ENCODE results near the gene KLC1.

KLC1 gene

DNA sequence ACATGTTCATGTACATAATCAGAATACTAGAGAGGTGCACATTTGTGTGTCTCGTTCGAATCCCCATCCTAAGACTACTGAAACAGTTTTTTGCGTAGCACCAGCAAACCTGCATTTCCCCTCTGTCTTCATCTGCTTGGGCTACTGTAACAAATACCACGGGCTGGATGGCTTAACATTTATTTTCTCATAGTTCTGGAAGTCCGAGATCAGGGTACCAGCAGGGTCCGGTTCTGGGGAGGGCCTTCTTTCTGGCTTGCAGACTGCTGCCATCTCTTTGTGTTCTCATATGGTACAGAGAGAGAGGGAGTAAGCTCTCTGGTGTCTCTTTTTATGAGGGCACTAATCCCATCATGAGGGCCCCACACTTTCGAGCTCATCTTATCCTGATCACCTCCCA, 30.6 kb downstream of the KLC1 start:
- Histone ChIP-seq H4K91ac (ENCODE audit: low read depth, low read length, poor library complexity) (no peak overlapping the region), H3K4me2 (ENCODE audit: insufficient read depth, low read length, poor library complexity, severe bottlenecking) (no peak overlapping the region), H2AFZ (ENCODE audit: low read length) (no peak overlapping the region), H2AK5ac (ENCODE audit: low read depth, low read length) (no peak overlapping the region), H3K27ac (replicated peaks; ENCODE audit: low read length) (no peak overlapping the region), H3K27me3 (ENCODE audit: control insufficient read depth in 3 of 3, insufficient read depth in 3 of 3, low read depth in 1 of 3, low read length in 3 of 3) (no peaks in the 10 kb centered on the region), H3K9me3 (replicated peaks in 1 of 2; ENCODE audit: control insufficient read depth in 2 of 2, insufficient read depth in 1 of 2, low read depth in 1 of 2, low read length in 2 of 2) (no peaks in the 10 kb centered on the region), H2BK5ac (ENCODE audit: low read length) (no peak overlapping the region), H4K8ac (ENCODE audit: low read depth, low read length) (no peak overlapping the region), H3K4me1 (ENCODE audit: control insufficient read depth in 2 of 2, insufficient read depth in 1 of 2, low read depth in 1 of 2, low read length in 2 of 2) (no peaks in the 10 kb centered on the region), H3K18ac (ENCODE audit: low read length) (no peak overlapping the region), H3K23ac (ENCODE audit: low read depth, low read length, poor library complexity) (no peak overlapping the region), H3K4ac (ENCODE audit: low read length) (no peak overlapping the region), H2BK15ac (ENCODE audit: low read length) (no peak overlapping the region), H3K36me3 (replicated peaks in 1 of 2; ENCODE audit: control insufficient read depth in 2 of 2, insufficient read depth in 2 of 2, low read length in 2 of 2) (peaks cover 41 to 96% of the 10 kb centered on the region in 2 donors), H3K9ac (ENCODE audit: low read depth, low read length, poor library complexity) (no peak overlapping the region), H3K4me3 (ENCODE audit: low read length in 2 of 2) (no peak overlapping the region), H3K79me1 (ENCODE audit: low read depth, low read length) (no peaks in the 10 kb centered on the region), H2BK12ac (ENCODE audit: low read length) (no peak overlapping the region), H2BK120ac (ENCODE audit: low read depth, low read length) (no peak overlapping the region), H3K14ac (ENCODE audit: low read length) (no peak overlapping the region)
- DNase-seq (ENCODE audit: low spot score), result no peak
- no CpG with 5 or more reads among the region's 7 CpGs for WGBS, 2 donors (ENCODE audit: extremely low coverage in 2 of 2, insufficient read length in 2 of 2, insufficient replicate concordance in 1 of 2)

DNA sequence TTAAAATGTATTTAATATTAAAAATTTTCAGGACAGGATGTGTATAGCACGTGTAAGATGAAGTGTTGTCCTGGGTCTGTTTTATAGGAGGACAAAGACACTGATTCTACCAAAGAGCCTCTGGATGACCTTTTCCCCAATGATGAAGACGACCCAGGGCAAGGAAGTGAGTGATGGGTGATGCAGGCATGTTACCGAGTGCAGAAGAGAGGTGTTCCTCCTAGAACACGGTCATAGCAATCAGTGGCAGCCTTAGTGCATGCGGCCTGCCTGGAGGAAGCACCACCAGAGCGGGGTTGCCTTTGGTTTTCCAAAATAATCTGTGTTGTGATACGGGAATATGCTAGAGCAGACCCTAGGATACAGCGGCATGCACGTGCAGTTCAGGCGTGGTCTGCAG, 33.0 kb downstream of the KLC1 start:
- H3K23ac ChIP-seq (ENCODE audit: low read depth, low read length, poor library complexity), result no peak overlapping the region
- no peaks in the 10 kb centered on the region for H3K9me3 ChIP-seq (replicated peaks in 1 of 2; ENCODE audit: control insufficient read depth in 2 of 2, insufficient read depth in 1 of 2, low read depth in 1 of 2, low read length in 2 of 2)
- no peak overlapping the region for H4K8ac ChIP-seq (ENCODE audit: low read depth, low read length)
- no peak overlapping the region for H4K91ac ChIP-seq (ENCODE audit: low read depth, low read length, poor library complexity)
- H3K4me3 ChIP-seq (ENCODE audit: low read length in 2 of 2), result no peak overlapping the region
- no peak overlapping the region for H3K4me2 ChIP-seq (ENCODE audit: insufficient read depth, low read length, poor library complexity, severe bottlenecking)
- H2AK5ac ChIP-seq (ENCODE audit: low read depth, low read length), result no peak overlapping the region
- H3K79me1 ChIP-seq (ENCODE audit: low read depth, low read length), result no peaks in the 10 kb centered on the region
- WGBS, 2 donors (ENCODE audit: extremely low coverage in 2 of 2, insufficient read length in 2 of 2, insufficient replicate concordance in 1 of 2), result no CpG with 5 or more reads among the region's 10 CpGs
- no peak overlapping the region for H3K14ac ChIP-seq (ENCODE audit: low read length)
- no peak for DNase-seq (ENCODE audit: low spot score)
- H3K27ac ChIP-seq (replicated peaks; ENCODE audit: low read length), result no peak overlapping the region
- H2BK15ac ChIP-seq (ENCODE audit: low read length), result no peak overlapping the region
- H3K4ac ChIP-seq (ENCODE audit: low read length), result no peak overlapping the region
- H2BK5ac ChIP-seq (ENCODE audit: low read length), result no peak overlapping the region
- H3K4me1 ChIP-seq (ENCODE audit: control insufficient read depth in 2 of 2, insufficient read depth in 1 of 2, low read depth in 1 of 2, low read length in 2 of 2), result no peaks in the 10 kb centered on the region
- no peak overlapping the region for H3K18ac ChIP-seq (ENCODE audit: low read length)
- H3K27me3 ChIP-seq (ENCODE audit: control insufficient read depth in 3 of 3, insufficient read depth in 3 of 3, low read depth in 1 of 3, low read length in 3 of 3), result no peaks in the 10 kb centered on the region
- H2AFZ ChIP-seq (ENCODE audit: low read length), result no peak overlapping the region
- no peak overlapping the region for H3K9ac ChIP-seq (ENCODE audit: low read depth, low read length, poor library complexity)
- peaks cover 32 to 92% of the 10 kb centered on the region in 2 donors for H3K36me3 ChIP-seq (replicated peaks in 1 of 2; ENCODE audit: control insufficient read depth in 2 of 2, insufficient read depth in 2 of 2, low read length in 2 of 2)
- H2BK120ac ChIP-seq (ENCODE audit: low read depth, low read length), result no peak overlapping the region
- H2BK12ac ChIP-seq (ENCODE audit: low read length), result no peak overlapping the region

DNA sequence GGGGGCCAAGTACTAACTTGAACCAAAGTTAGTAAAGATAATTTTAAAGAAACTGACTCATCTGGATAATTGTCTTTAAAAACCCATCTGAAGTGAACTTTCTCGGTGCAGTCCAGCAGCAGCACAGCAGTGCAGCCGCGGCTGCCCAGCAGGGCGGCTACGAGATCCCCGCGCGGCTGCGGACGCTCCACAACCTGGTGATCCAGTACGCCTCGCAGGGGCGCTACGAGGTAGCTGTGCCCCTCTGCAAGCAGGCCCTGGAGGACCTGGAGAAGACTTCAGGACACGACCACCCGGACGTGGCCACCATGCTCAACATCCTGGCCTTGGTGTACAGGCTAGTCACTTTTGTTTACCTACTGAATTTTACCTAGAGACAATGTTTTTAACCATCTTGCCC, 33.6 kb downstream of the KLC1 start:
- Histone ChIP-seq H4K91ac (ENCODE audit: low read depth, low read length, poor library complexity) (no peak overlapping the region), H2BK5ac (ENCODE audit: low read length) (no peak overlapping the region), H3K4me3 (ENCODE audit: low read length in 2 of 2) (no peak overlapping the region), H4K8ac (ENCODE audit: low read depth, low read length) (no peak overlapping the region), H3K14ac (ENCODE audit: low read length) (no peak overlapping the region), H2BK12ac (ENCODE audit: low read length) (no peak overlapping the region), H3K9me3 (replicated peaks in 1 of 2; ENCODE audit: control insufficient read depth in 2 of 2, insufficient read depth in 1 of 2, low read depth in 1 of 2, low read length in 2 of 2) (no peaks in the 10 kb centered on the region), H3K36me3 (replicated peaks in 1 of 2; ENCODE audit: control insufficient read depth in 2 of 2, insufficient read depth in 2 of 2, low read length in 2 of 2) (peaks cover 28 to 91% of the 10 kb centered on the region in 2 donors), H3K4me2 (ENCODE audit: insufficient read depth, low read length, poor library complexity, severe bottlenecking) (no peak overlapping the region), H3K9ac (ENCODE audit: low read depth, low read length, poor library complexity) (no peak overlapping the region), H3K79me1 (ENCODE audit: low read depth, low read length) (no peaks in the 10 kb centered on the region), H3K4ac (ENCODE audit: low read length) (no peak overlapping the region), H2AK5ac (ENCODE audit: low read depth, low read length) (no peak overlapping the region), H3K23ac (ENCODE audit: low read depth, low read length, poor library complexity) (no peak overlapping the region), H3K4me1 (ENCODE audit: control insufficient read depth in 2 of 2, insufficient read depth in 1 of 2, low read depth in 1 of 2, low read length in 2 of 2) (no peaks in the 10 kb centered on the region), H3K18ac (ENCODE audit: low read length) (no peak overlapping the region), H2BK120ac (ENCODE audit: low read depth, low read length) (no peak overlapping the region), H2BK15ac (ENCODE audit: low read length) (no peak overlapping the region), H3K27me3 (ENCODE audit: control insufficient read depth in 3 of 3, insufficient read depth in 3 of 3, low read depth in 1 of 3, low read length in 3 of 3) (no peaks in the 10 kb centered on the region), H3K27ac (replicated peaks; ENCODE audit: low read length) (no peak overlapping the region), H2AFZ (ENCODE audit: low read length) (no peak overlapping the region)
- WGBS, 2 donors (ENCODE audit: extremely low coverage in 2 of 2, insufficient read length in 2 of 2, insufficient replicate concordance in 1 of 2), result no CpG with 5 or more reads among the region's 17 CpGs
- DNase-seq (ENCODE audit: low spot score), result no peak

DNA sequence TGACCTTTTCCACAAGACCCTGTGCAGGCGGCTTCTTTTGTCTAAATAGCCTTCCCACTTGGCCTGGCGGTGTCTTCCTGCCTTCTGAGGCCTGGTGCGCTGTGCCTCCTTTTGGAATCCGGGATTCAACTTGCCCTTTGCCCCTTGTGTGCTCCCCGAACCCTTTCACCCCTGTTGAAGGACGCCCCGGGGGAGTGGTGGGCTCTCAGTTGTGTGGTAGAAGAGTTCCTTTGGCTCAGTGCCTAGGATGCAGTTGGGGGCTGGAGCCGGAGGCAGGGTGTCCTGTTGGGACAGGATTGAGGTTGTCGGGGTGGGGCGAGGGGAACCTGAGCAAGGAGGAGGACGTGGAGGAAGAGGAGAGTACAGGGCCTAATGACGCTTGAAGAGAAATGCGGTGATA, 34.5 kb downstream of the KLC1 start:
- WGBS, 2 donors (ENCODE audit: extremely low coverage in 2 of 2, insufficient read length in 2 of 2, insufficient replicate concordance in 1 of 2), result no CpG with 5 or more reads among the region's 13 CpGs
- peaks cover 2% of the 10 kb centered on the region for H3K79me1 ChIP-seq (ENCODE audit: low read depth, low read length)
- no peak overlapping the region for H3K4ac ChIP-seq (ENCODE audit: low read length)
- no peak overlapping the region for H4K8ac ChIP-seq (ENCODE audit: low read depth, low read length)
- DNase-seq (ENCODE audit: low spot score), result no peak
- H3K4me2 ChIP-seq (ENCODE audit: insufficient read depth, low read length, poor library complexity, severe bottlenecking), result no peak overlapping the region
- H3K27ac ChIP-seq (replicated peaks; ENCODE audit: low read length), result no peak overlapping the region
- no peak overlapping the region for H3K9ac ChIP-seq (ENCODE audit: low read depth, low read length, poor library complexity)
- H2BK5ac ChIP-seq (ENCODE audit: low read length), result peak overlapping the region; percentile 60
- H3K23ac ChIP-seq (ENCODE audit: low read depth, low read length, poor library complexity), result no peak overlapping the region
- H3K9me3 ChIP-seq (replicated peaks in 1 of 2; ENCODE audit: control insufficient read depth in 2 of 2, insufficient read depth in 1 of 2, low read depth in 1 of 2, low read length in 2 of 2), result no peaks in the 10 kb centered on the region
- H3K14ac ChIP-seq (ENCODE audit: low read length), result no peak overlapping the region
- H3K4me1 ChIP-seq (ENCODE audit: control insufficient read depth in 2 of 2, insufficient read depth in 1 of 2, low read depth in 1 of 2, low read length in 2 of 2), result no peaks in the 10 kb centered on the region
- H4K91ac ChIP-seq (ENCODE audit: low read depth, low read length, poor library complexity), result no peak overlapping the region
- no peak overlapping the region for H2BK120ac ChIP-seq (ENCODE audit: low read depth, low read length)
- H2AFZ ChIP-seq (ENCODE audit: low read length), result no peak overlapping the region
- H3K4me3 ChIP-seq (ENCODE audit: low read length in 2 of 2), result no peak overlapping the region
- no peak overlapping the region for H2BK15ac ChIP-seq (ENCODE audit: low read length)
- no peaks in the 10 kb centered on the region for H3K27me3 ChIP-seq (ENCODE audit: control insufficient read depth in 3 of 3, insufficient read depth in 3 of 3, low read depth in 1 of 3, low read length in 3 of 3)
- H3K18ac ChIP-seq (ENCODE audit: low read length), result no peak overlapping the region
- H3K36me3 ChIP-seq (replicated peaks in 1 of 2; ENCODE audit: control insufficient read depth in 2 of 2, insufficient read depth in 2 of 2, low read length in 2 of 2), result peaks cover 29 to 91% of the 10 kb centered on the region in 2 donors
- no peak overlapping the region for H2BK12ac ChIP-seq (ENCODE audit: low read length)
- H2AK5ac ChIP-seq (ENCODE audit: low read depth, low read length), result no peak overlapping the region

All from neuronal stem cell (in vitro differentiated cells).